Measurements from ENCODE around the gene TBC1D9. TPM values are rescaled to one million over a fixed set of nuclear protein-coding genes. Genes with fewer than 3 reads are reported as not detected.

The TBC1D9 gene
- total RNA-seq, 1 donor from 2014 or later, result 15.9 TPM

DNA sequence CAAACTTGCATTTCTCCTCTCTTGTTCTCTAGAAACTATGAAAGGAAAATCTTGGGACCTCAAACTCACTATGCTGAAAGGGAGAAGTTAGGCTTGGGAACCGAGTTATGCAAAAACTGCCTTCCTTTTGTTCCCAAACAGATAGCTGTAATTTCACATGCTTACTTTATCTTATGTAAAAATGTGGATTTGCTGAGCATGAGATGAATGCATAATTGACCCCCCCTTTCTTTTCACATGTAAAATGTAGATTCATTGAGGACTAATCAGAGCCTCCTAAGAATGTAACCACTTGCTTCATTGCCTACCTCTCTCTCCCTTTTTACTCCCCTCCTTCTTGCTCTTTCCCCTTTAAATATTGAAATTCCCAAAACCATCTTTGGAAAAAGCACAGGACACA, 18.0 kb downstream of the TBC1D9 start:
- Mint-ChIP-seq H3K9me3 (no peaks in the 10 kb centered on the region), H3K4me3 (no peak overlapping the region), H3K4me1 (peaks cover 13% of the 10 kb centered on the region), H3K27ac (ENCODE audit: unreplicated experiment) (no peak overlapping the region), H3K36me3 (ENCODE audit: low read depth) (no peaks in the 10 kb centered on the region), H3K27me3 (ENCODE audit: low read depth) (no peaks in the 10 kb centered on the region)
- DNase-seq (ENCODE audit: low read depth, low spot score), result no peak
- TF ChIP-seq CTCF (conservative IDR thresholded peaks at IDR 0.05), result no peak

DNA sequence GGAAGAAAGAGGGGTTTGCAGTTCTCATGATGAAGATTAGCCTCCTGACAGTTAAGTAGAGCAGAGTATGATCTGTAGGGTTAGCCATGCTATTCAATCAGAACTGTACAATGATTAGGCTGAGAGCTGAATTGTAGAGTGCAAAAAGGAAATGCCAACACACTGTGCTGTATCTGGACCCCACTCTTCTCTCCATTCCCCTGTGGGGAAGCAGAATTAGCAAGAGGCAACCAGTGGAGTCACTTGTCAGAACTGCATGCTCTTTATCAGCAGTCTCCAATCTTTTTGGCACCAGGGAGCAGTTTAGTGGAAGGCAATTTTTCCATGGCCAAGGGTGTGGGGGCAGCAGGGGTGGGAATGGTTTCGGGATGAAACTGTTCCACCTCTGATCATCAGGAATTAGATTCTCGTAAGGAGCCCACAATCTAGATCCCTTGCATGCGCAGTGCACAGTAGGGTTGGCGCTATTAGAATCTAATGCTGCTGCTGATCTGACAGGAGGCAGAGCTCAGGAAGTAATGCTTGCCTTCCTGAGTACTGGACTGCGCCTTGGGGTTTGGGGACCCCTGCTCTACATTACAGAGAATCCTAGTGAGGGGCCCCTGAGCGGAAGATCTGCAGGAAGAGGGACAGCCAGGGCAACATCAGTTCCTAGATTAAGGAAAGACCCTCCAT, 19.4 kb downstream of the TBC1D9 start:
- Mint-ChIP-seq H3K27ac (ENCODE audit: unreplicated experiment) (no peak overlapping the region), H3K9me3 (no peaks in the 10 kb centered on the region), H3K36me3 (ENCODE audit: low read depth) (no peaks in the 10 kb centered on the region), H3K4me1 (peaks cover 5% of the 10 kb centered on the region), H3K27me3 (ENCODE audit: low read depth) (no peaks in the 10 kb centered on the region), H3K4me3 (no peak overlapping the region)
- no peak for DNase-seq (ENCODE audit: low read depth, low spot score)
- TF ChIP-seq CTCF (conservative IDR thresholded peaks at IDR 0.05), result no peak

- no peaks in the 10 kb centered on the region for H3K9me3 Mint-ChIP-seq
- H3K36me3 Mint-ChIP-seq (ENCODE audit: low read depth), result no peaks in the 10 kb centered on the region
- peaks cover 3% of the 10 kb centered on the region for H3K4me1 Mint-ChIP-seq
- no peak for TF ChIP-seq CTCF (conservative IDR thresholded peaks at IDR 0.05)
- no peak for DNase-seq (ENCODE audit: low read depth, low spot score)
- no peak overlapping the region for H3K4me3 Mint-ChIP-seq
- no peaks in the 10 kb centered on the region for H3K27me3 Mint-ChIP-seq (ENCODE audit: low read depth)
- no peak overlapping the region for H3K27ac Mint-ChIP-seq (ENCODE audit: unreplicated experiment)
Observed at GRCh38 chr4:140735779-140736391, 20.3 kb downstream of the TBC1D9 start.

GRCh38 chr4:140735317-140735716, 20.9 kb downstream of the TBC1D9 start:
- Mint-ChIP-seq H3K4me1 (no peaks in the 10 kb centered on the region), H3K27me3 (ENCODE audit: low read depth) (no peaks in the 10 kb centered on the region), H3K9me3 (no peaks in the 10 kb centered on the region), H3K4me3 (no peak overlapping the region), H3K27ac (ENCODE audit: unreplicated experiment) (no peak overlapping the region), H3K36me3 (ENCODE audit: low read depth) (no peaks in the 10 kb centered on the region)
- no peak for DNase-seq (ENCODE audit: low read depth, low spot score)
- no peak for TF ChIP-seq CTCF (conservative IDR thresholded peaks at IDR 0.05)

DNA sequence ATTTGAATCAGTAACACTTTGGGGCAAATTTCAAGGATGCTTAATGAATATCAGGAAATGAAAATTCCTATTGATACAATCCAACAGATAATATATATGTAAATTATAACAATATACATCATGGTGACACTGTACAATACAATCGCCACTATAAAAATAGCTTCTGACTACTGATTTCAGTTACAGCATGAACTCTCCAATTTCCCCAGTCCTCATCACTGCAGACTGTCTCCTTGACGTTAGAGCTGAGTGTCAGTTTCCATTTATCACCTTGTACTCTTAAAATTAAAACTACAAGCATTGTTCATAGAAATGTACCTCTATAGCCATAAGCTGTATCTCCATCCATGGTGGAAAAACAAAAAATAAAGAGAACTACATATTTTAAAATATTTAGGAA, 23.4 kb downstream of the TBC1D9 start:
- H3K36me3 Mint-ChIP-seq (ENCODE audit: low read depth), result no peaks in the 10 kb centered on the region
- H3K27ac Mint-ChIP-seq (ENCODE audit: unreplicated experiment), result no peak overlapping the region
- no peaks in the 10 kb centered on the region for H3K9me3 Mint-ChIP-seq
- TF ChIP-seq CTCF (conservative IDR thresholded peaks at IDR 0.05), result no peak
- H3K4me3 Mint-ChIP-seq, result no peak overlapping the region
- no peak for DNase-seq (ENCODE audit: low read depth, low spot score)
- H3K4me1 Mint-ChIP-seq, result no peaks in the 10 kb centered on the region
- no peaks in the 10 kb centered on the region for H3K27me3 Mint-ChIP-seq (ENCODE audit: low read depth)

Data from neural crest cell (in vitro differentiated cells).